ENCODE data around the gene SMYD5.

SMYD5 gene

DNA sequence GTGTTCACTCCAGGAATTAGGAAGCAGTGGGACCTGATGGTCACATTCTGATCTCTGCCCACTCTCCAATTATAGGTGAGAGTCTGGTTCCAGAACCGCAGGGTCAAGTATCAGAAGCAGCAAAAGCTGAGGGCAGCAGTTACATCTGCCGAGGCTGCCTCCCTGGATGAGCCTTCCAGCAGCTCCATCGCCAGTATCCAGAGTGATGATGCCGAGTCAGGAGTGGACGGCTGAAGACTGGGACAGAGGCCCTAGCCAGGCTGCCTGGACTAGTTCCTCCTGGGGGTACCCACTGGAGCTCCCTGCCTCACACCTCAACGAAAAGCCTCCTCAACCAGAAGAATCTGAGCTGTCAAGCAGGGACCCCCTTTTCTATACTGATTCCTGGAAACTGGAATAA lies 3.3 kb upstream of the SMYD5 start:
- H3K4me3 ChIP-seq (ENCODE audit: low read depth, low read length) = no peak overlapping the region
- TF ChIP-seq, protein P1, sequence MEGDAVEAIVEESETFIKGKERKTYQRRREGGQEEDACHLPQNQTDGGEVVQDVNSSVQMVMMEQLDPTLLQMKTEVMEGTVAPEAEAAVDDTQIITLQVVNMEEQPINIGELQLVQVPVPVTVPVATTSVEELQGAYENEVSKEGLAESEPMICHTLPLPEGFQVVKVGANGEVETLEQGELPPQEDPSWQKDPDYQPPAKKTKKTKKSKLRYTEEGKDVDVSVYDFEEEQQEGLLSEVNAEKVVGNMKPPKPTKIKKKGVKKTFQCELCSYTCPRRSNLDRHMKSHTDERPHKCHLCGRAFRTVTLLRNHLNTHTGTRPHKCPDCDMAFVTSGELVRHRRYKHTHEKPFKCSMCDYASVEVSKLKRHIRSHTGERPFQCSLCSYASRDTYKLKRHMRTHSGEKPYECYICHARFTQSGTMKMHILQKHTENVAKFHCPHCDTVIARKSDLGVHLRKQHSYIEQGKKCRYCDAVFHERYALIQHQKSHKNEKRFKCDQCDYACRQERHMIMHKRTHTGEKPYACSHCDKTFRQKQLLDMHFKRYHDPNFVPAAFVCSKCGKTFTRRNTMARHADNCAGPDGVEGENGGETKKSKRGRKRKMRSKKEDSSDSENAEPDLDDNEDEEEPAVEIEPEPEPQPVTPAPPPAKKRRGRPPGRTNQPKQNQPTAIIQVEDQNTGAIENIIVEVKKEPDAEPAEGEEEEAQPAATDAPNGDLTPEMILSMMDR (IDR thresholded peaks at IDR 0.05; ENCODE audit: low read depth, low read length) = no peak

DNA sequence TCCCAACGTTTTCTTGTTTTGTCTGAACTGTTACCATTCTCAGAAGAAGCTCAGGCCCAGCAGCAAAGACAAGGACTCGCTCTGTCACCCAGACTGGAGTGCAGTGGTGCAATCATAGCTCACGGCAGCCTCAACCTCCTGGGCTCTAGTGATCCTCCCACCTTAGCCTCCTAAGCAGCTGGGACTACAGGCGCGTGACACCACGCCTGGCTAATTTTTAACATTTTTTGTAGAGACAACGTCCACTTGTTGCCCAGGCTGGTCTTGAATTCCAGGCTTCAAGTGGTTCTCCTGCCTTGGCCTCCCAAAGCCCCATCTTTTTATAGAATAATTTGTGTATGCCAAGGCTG lies 2.0 kb upstream of the SMYD5 start:
- H3K4me3 ChIP-seq (ENCODE audit: low read depth, low read length) = no peak overlapping the region
- TF ChIP-seq, protein P1 (IDR thresholded peaks at IDR 0.05; ENCODE audit: low read depth, low read length) = no peak

DNA sequence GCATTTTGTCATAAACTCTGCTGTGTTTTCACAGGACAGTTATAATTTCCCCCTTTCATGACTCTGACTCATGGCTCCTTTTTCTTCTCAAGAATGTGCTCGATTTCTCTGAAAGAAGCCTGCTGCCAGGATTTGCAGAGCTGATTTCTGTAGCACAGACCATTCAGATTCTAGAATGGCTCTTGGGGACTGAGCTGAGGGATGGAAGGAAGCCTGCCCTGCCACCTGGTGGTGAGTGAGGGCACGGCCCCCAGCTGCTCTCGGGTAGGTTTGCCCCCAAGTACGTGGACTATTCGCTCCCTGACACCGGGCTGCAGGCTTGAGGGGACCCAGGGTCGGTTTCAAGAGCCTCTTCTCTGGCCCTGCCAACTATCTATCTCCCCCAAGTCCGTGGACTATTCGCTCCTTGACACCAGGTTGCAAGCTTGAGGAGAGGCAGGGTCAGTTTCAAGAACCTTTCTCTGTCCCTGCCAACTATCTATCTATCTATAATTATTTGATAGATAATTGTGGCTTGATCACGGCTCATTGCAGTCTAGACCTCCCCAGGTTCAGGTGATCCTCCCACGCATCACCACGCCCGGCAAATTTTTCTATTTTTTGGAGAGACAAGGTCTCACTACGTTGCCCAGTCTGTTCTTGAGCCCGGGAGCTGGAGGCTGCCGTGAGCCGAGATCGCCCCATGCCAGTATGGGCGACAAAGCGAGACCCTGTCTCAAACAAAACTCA lies 1.4 kb upstream of the SMYD5 start:
- TF ChIP-seq, protein P1 (IDR thresholded peaks at IDR 0.05; ENCODE audit: low read depth, low read length) = peak; percentile 97
- no peak overlapping the region for H3K4me3 ChIP-seq (ENCODE audit: low read depth, low read length)

DNA sequence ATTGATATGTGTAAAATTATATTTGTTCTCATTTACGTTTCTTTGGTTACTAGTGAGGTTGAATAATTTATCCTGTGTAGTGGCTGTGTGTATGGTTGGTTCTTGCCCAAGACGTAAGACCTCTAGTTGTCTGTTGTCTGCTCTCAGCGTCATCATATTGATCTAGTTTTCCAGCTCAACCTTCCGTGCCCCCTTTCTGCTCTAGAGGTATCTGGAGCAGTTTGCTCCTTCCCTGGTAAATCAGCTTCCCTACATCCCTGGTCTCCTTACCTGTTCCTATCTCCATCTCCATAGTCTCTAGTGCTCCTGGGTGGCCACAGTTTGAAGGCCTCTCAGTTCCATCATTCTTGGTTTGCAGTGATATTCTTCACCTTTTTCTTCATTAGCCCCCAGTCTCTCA lies 1.2 kb downstream of the SMYD5 start:
- TF ChIP-seq, protein P1 (IDR thresholded peaks at IDR 0.05; ENCODE audit: low read depth, low read length) = no peak
- peak overlapping the region; percentile 78 for H3K4me3 ChIP-seq (ENCODE audit: low read depth, low read length)

DNA sequence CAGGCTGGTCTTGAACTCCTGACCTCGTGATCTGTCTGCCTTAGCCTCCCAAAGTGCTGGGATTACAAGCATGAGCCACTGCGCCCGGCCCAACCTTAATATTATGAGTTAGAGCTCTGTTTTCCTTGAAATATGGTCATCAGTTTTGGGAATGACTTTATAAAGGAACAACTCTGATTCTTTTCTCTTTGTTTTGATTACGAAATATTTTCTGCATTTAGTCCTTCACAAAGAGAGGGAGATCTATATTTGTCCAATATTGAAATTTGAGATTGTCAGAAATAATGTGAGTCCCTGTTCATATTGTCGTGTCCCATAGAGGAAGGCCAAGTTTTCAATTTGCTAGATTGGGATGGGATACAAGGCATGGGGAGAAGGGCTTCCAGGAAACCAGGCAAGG lies 3.1 kb downstream of the SMYD5 start:
- TF ChIP-seq, protein P1 (IDR thresholded peaks at IDR 0.05; ENCODE audit: low read depth, low read length) = no peak
- H3K4me3 ChIP-seq (ENCODE audit: low read depth, low read length) = no peak overlapping the region

DNA sequence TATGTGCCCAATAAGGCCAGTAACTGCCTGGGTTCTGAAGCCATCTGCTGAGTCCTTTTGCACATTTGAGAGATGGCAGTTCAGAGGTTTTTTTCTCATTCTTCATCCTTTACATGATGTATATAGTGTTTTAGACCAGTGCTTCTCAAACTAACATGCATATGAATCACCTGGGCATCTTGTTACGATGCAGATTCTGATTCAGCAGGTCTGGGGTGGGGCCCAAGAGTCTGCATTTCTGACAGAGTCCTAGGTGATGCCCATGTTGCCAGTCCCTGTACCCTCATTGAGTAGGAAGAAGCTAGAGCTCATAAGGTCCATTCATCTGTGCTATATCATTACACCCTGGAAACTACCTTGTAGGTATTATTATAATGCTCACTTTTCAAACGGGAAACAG lies 3.8 kb downstream of the SMYD5 start:
- no peak overlapping the region for H3K4me3 ChIP-seq (ENCODE audit: low read depth, low read length)
- TF ChIP-seq, protein P1 (IDR thresholded peaks at IDR 0.05; ENCODE audit: low read depth, low read length) = no peak

DNA sequence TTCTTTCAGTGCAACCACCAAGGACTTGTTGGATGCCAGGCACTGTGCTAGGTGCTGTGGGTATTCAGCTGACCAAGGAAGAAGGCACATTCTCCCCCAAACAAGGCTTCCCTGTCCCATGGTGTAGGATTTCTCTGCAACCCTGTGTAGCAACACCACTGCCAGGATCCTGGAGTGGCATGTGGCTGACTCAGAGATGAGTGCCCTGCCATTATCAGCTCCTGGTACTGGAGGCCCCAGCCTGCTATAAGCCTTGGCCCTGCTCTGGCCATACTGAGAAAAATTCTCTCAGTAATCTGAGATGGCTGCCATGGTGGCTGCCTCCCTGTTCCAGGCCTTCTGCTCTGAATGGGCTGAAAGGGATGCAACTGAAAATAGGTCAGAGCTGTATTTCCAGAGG lies 4.3 kb downstream of the SMYD5 start:
- H3K4me3 ChIP-seq (ENCODE audit: low read depth, low read length) = no peak overlapping the region
- TF ChIP-seq, protein P1 (IDR thresholded peaks at IDR 0.05; ENCODE audit: low read depth, low read length) = no peak

Data from WI38 (cell line).